Posterior cingulate gyrus (tissue), 11 donors: ENCODE results near the gene MAMSTR.
"Not testable (repeated sequence)": the region's sequence is repeated elsewhere in the genome, so short reads cannot be mapped to it uniquely, and the experiment has no call there.

ENCODE experiments used
- DNase-seq, 10 donors: peaks; one replicate each; pipeline versions ENCODE4 v3.0.0 to v3.0.0-alpha.2; 2020 to 2021; ENCODE audit warnings: mixed read lengths in 3 of 10
- intact Hi-C: fragments of 100-400 bp; cut with DNase I; formaldehyde crosslinking; loops from one replicate; pipeline ENCODE4 v1.15.1; 2023

Gene MAMSTR

GRCh38 chr19:48719263-48720171, at the start of gene MAMSTR:
Gene MAMSTR, minus strand, starts transcription at chr19:48719725. Its CDS starts 694 bp downstream, at chr19:48719031.
- DNase-seq, result peak in 2 of 10 donors; percentile 79 to 88
- intact Hi-C loops, result loop anchor here (5.0 kb wide), 1 partner anchor 72 kb away; the partner anchor contains the start of gene CA11

GRCh38 chr19:48768994-48769713, 49.6 kb upstream of the MAMSTR start:
- DNase-seq, result no peak
- intact Hi-C loops, result no loop called here

- intact Hi-C loops, DNase-seq: not testable (repeated sequence)
Measured at GRCh38 chr19:48768171-48768753, 48.7 kb upstream of the MAMSTR start.

GRCh38 chr19:48765816-48766215, 46.3 kb upstream of the MAMSTR start:
- intact Hi-C loops, DNase-seq: not testable (repeated sequence)

GRCh38 chr19:48760504-48761205, 41.1 kb upstream of the MAMSTR start:
- no peak for DNase-seq
- intact Hi-C loops, result no loop called here

DNA sequence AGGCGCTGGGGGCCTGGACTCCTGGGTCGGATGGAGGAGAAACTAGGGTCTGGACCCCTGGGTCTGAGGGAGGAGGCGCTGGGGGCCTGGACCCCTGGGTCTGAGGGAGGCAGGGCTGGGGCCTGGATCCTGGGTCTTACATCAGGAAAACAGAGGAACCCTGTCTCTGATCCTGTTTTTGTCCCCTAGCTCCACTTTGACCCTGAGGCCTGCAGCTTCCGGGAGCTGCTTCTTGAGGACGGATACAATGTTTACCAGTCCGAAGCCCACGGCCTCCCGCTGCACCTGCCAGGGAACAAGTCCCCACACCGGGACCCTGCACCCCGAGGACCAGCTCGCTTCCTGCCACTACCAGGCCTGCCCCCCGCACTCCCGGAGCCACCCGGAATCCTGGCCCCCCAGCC, 38.2 kb upstream of the MAMSTR start:
- intact Hi-C loops, result no loop called here
- DNase-seq, result no peak

GRCh38 chr19:48757089-48757675, 37.7 kb upstream of the MAMSTR start:
- intact Hi-C loops, result no loop called here
- DNase-seq, result peak in 1 of 10 donors; percentile 42

GRCh38 chr19:48756686-48757085, 37.2 kb upstream of the MAMSTR start:
- intact Hi-C loops, result no loop called here
- DNase-seq, result peak in 1 of 10 donors; percentile 50

DNA sequence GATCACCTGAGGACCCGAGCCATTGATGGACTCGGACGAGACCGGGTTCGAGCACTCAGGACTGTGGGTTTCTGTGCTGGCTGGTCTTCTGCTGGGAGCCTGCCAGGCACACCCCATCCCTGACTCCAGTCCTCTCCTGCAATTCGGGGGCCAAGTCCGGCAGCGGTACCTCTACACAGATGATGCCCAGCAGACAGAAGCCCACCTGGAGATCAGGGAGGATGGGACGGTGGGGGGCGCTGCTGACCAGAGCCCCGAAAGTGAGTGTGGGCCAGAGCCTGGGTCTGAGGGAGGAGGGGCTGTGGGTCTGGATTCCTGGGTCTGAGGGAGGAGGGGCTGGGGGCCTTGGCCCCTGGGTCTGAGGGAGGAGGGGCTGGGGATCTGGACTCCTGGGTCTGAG, 36.7 kb upstream of the MAMSTR start:
- intact Hi-C loops, result no loop called here
- peak in 2 of 10 donors; percentile 31 to 74 for DNase-seq

DNA sequence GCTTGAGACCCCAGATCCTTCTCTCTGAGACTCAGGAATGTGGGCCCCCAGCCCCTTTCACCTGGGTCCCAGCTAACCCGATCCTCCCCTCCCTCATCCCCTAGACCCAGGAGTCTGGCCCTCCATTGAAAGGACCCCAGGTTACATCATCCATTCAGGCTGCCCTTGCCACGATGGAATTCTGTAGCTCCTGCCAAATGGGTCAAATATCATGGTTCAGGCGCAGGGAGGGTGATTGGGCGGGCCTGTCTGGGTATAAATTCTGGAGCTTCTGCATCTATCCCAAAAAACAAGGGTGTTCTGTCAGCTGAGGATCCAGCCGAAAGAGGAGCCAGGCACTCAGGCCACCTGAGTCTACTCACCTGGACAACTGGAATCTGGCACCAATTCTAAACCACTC, 36.3 kb upstream of the MAMSTR start:
- intact Hi-C loops, result no loop called here
- no peak for DNase-seq

DNA sequence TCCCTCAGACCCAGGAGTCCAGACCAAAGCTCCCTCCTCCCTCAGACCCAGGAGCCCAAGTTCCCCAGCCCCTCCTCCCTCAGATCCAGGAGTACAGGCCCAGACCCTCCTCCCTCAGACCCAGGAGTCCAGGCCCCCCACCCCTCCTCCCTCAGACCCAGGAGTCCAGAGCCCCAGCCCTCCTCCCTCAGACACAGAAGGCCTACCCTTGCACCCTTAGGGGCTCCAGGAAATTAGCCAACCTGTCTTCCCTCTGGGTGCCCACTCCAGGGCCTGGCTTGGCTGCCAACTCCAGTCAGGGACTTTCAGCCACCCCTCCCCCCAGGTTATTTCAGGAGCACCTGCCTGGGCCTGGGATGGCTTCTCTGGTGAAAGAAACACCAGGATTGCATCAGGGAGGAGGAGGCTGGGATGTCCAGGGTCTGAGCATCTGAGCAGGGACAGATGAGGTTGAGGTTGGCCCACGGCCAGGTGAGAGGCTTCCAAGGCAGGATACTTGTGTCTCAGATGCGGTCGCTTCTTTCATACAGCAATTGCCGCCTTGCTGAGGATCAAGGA, 35.6 kb upstream of the MAMSTR start, which contains the start of gene FGF21:
TSS of gene FGF21 (plus strand) at position 441 of the 558 bp plus-strand sequence. CDS start 713 bp downstream, outside the sequence.
- DNase-seq, result peak in 2 of 10 donors; percentile 53 to 59
- intact Hi-C loops, result no loop called here

DNA sequence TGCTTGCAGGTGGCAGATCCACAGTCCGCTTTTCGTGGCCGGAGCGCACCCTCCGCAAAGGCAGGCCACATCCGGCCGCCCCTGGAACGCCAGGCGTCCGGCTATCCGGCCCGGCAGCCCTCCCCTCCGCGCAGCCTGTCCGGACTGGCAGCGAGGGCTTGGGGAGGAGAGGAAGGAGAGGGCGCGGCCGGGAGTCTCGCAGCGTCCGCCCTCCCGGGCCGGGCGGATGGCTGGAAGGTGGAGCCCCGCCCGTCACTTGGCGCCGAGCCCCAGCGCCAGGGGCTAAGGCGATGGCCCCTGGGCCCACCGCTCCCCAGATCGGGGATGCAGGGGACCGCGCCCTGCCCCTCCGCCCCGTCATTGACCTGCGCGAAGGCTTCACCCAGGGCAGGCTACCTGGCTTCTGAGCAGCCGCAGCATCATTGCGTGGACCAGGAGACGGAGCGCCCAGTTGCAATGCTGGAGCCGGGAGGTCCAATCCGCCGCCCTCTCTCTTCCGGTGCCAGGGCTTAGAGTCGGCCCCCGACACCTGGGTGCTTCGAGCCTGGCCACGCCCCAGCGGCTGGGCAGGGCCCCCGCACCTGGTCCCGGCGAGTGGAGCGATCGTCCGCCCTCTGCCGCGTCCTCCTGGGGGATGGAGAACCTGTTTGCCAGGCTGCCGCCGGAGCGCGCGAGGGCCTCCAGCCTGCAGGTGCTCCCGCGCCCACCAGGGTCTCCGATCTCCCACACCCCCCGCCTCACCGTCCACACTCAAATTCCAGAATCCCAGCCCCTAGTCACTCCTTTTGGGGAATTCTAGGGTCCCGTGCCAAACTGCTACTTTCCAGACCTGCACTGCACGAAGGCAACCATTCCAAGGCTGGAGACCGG, 33.2 kb upstream of the MAMSTR start, which contains the start of gene FUT1:
TSS of gene FUT1 (minus strand) at position 146 of the 870 bp plus-strand sequence. CDS start 1,360 bp downstream, outside the sequence.
- intact Hi-C loops, result no loop called here
- peak in 5 of 10 donors; percentile 38 to 92 (median 87) for DNase-seq

DNA sequence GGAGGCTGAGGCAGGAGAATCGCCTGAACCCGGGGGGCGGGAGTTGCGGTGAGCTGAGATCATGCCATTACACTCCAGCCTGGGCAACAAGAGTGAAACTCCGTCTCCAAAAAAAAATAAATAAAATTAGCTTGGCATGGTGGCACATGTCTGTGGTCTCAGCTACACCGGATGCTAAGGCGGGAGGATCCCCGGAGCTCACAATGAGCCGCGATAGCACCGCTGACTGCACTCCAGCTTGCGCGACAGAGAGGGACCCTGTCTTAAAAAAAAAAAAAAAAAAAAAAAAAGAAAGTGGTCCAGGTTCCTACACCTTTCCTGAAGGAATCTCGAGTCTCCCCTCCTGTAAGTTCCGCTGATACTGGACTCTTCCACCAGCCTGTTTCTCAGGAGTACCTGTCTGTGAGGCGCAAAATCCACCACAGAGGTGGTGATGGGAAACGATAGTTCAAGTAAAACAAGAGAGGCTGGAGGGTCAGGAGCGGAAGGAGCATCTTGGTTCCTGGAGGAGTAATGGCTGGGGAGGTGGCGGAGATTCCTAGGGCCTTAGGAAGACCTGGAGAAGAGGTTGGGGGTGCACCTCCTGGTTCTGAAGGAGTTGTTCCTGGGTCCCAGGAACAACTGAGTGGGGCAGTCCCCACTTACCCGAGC, 32.4 kb upstream of the MAMSTR start:
- peak in 2 of 10 donors; percentile 26 to 79 for DNase-seq
- intact Hi-C loops, result no loop called here

GRCh38 chr19:48750771-48751504, 31.4 kb upstream of the MAMSTR start:
- DNase-seq, result peak in 2 of 10 donors; percentile 47 to 64
- intact Hi-C loops, result no loop called here

- peak in 2 of 10 donors; percentile 59 to 72 for DNase-seq
- intact Hi-C loops, result no loop called here
Measured at GRCh38 chr19:48750351-48750750, 30.8 kb upstream of the MAMSTR start.

GRCh38 chr19:48749571-48750198, 30.2 kb upstream of the MAMSTR start:
- intact Hi-C loops, result no loop called here
- DNase-seq, result peak in 2 of 10 donors; percentile 5 to 8
